22Rv1 (cell line): ENCODE results near the gene UGT1A9.
"Not testable (repeated sequence)": the region's sequence is repeated elsewhere in the genome, so short reads cannot be mapped to it uniquely, and the experiment has no call there.

Experiments used
- H3K27ac ChIP-seq: fragments of 450-650 bp; 2 replicates; pipeline ENCODE4 v1.5.1; 2017
- ZFX ChIP-seq: fragments of 450-650 bp; IDR thresholded peaks from 2 replicates; pipeline ENCODE4 v1.6.1; 2017; ENCODE audit warnings: antibody characterized with exemption, borderline replicate concordance
- TF ChIP-seq, protein P1 (sequence below): fragments of 450-650 bp; IDR thresholded peaks from 2 replicates; pipeline ENCODE4 v1.5.1; 2017; ENCODE audit warnings: mild to moderate bottlenecking

Gene UGT1A9

DNA sequence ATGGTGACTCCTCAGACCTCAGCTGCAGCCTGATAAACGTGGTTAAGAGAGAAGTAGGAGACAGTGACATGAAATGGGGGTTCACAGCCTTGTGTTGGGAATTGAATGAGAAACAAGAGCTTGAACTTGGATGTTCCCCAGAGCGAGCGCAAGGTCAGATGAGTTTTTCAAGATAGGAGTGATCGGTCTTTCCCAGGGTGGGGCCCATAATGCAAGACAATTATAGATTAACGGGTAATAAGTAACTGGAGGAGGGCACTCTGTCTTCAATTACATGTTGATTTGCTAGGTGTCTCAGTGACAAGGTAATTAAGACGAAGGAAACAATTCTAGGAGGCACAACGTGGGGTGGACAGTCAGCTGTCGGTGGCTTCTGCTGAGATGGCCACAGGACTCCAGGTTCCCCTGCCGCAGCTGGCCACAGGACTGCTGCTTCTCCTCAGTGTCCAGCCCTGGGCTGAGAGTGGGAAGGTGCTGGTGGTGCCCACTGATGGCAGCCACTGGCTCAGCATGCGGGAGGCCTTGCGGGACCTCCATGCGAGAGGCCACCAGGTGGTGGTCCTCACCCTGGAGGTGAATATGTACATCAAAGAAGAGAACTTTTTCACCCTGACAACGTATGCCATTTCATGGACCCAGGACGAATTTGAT lies 41.0 kb downstream of the UGT1A9 start, which contains the start of gene UGT1A5:
TSS of gene UGT1A5 (plus strand) at position 297 of the 651 bp plus-strand sequence. CDS start at position 382, 85 bp downstream.
- TF ChIP-seq, protein P1, sequence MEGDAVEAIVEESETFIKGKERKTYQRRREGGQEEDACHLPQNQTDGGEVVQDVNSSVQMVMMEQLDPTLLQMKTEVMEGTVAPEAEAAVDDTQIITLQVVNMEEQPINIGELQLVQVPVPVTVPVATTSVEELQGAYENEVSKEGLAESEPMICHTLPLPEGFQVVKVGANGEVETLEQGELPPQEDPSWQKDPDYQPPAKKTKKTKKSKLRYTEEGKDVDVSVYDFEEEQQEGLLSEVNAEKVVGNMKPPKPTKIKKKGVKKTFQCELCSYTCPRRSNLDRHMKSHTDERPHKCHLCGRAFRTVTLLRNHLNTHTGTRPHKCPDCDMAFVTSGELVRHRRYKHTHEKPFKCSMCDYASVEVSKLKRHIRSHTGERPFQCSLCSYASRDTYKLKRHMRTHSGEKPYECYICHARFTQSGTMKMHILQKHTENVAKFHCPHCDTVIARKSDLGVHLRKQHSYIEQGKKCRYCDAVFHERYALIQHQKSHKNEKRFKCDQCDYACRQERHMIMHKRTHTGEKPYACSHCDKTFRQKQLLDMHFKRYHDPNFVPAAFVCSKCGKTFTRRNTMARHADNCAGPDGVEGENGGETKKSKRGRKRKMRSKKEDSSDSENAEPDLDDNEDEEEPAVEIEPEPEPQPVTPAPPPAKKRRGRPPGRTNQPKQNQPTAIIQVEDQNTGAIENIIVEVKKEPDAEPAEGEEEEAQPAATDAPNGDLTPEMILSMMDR, result no peak
- no peak for TF ChIP-seq ZFX
- H3K27ac ChIP-seq, result no peak within 1 kb of the TSS

DNA sequence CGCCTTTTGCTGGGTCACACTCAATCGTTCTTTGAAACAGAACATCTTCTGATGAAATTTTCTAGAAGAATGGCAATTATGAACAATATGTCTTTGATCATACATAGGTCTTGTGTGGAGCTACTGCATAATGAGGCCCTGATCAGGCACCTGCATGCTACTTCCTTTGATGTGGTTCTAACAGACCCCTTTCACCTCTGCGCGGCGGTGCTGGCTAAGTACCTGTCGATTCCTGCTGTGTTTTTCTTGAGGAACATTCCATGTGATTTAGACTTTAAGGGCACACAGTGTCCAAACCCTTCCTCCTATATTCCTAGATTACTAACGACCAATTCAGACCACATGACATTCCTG lies 41.5 kb downstream of the UGT1A9 start:
- no peak overlapping the region for H3K27ac ChIP-seq
- TF ChIP-seq, protein P1, result no peak
- no peak for TF ChIP-seq ZFX

DNA sequence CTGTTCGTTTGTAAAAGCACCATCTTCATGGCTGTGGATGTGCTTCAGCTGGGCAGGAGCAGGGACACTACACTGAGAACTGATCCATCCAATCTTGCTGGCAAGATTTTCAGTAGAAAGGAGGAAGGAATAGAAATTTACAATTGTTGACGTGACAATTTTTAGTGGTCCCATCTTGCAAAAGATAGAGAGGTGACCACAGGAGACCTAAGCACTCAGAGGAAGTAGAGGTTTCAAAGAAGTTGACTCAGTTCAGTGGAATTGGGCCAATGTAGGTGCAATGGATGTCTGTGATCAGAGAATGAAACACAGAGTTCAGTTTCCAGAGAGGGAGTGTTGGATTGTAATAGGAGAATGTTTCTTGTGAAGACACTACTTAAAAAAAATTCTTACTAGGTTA lies 42.4 kb downstream of the UGT1A9 start:
- no peak overlapping the region for H3K27ac ChIP-seq
- TF ChIP-seq ZFX, result no peak
- TF ChIP-seq, protein P1, result no peak

DNA sequence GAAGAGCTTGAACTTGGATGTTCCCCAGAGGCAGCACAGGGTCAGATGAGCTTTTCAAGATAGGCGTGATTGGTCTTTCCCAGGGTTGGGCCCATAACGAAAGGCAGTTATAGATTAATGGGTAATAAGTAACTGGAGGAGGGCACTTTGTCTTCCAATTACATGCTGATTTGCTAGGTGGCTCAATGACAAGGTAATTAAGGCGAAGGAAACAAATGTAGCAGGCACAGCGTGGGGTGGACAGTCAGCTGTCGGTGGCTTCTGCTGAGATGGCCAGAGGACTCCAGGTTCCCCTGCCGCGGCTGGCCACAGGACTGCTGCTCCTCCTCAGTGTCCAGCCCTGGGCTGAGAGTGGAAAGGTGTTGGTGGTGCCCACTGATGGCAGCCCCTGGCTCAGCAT lies 46.9 kb downstream of the UGT1A9 start, which contains the start of gene UGT1A4:
TSS of gene UGT1A4 (plus strand) at position 185 of the 400 bp plus-strand sequence. CDS start at position 270, 85 bp downstream.
- no peak for TF ChIP-seq ZFX
- TF ChIP-seq, protein P1, result no peak
- no peak within 1 kb of the TSS for H3K27ac ChIP-seq

DNA sequence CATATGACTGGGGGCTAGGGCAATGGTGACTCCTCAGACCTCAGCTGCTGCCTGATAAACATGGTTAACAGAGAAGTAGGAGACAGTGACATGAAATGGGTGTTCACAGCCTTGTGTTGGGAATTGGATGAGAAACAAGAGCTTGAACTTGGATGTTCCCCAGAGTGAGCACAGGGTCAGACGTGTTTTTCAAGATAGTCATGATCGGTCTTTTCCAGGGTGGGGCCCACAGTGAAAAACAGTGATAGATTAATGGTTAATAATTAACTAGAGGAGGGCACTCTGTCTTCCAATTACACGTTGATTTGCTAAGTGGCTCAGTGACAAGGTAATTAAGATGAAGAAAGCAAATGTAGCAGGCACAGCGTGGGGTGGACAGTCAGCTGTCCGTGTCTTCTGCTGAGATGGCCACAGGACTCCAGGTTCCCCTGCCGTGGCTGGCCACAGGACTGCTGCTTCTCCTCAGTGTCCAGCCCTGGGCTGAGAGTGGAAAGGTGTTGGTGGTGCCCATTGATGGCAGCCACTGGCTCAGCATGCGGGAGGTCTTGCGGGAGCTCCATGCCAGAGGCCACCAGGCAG lies 57.1 kb downstream of the UGT1A9 start, which contains the start of gene UGT1A3:
TSS of gene UGT1A3 (plus strand) at position 320 of the 579 bp plus-strand sequence. CDS start at position 405, 85 bp downstream.
- TF ChIP-seq, protein P1, result no peak
- no peak for TF ChIP-seq ZFX

DNA sequence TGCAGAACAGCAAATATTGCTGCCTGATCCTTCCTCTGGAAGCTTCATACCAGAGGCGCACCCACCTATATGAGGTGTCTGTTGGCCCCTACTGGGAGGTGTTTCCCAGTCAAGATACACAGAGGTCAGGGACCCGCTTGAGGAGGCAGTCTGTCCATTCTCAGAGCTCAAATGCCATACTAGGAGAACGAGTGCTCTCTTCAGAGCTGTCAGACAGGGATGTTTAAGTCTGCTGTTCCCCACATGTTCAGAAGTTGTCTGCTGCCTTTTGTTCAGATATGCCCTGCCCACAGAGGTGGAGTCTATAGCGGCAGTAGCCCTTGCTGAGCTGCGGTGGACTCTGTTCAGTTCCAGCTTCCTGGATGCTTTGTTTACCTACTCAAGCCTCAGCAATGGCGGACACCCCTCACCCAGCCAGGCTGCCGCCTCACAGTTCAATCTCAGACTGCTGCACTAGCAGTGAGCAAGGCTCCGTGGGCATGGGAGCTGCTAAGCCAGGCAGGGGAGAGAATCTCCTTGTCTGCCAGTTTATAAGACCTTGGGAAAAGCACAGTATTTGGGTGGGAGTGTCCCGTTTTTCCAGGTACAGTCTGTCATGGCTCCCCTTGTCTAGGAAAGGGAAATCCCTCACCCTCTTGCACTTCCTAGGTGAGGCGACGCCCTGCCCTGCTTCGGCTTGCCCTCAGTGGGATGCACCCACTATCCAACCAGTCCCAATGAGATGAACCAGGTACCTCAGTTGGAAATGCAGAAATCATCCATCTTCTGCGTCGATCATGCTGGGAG lies 65.4 kb downstream of the UGT1A9 start:
- H3K27ac ChIP-seq, result not testable (repeated sequence)

More for the DNA sequence above, 57.1 kb downstream of the UGT1A9 start, which contains the start of gene UGT1A3:
- H3K27ac ChIP-seq, result peak within 1 kb of the TSS; percentile 53

DNA sequence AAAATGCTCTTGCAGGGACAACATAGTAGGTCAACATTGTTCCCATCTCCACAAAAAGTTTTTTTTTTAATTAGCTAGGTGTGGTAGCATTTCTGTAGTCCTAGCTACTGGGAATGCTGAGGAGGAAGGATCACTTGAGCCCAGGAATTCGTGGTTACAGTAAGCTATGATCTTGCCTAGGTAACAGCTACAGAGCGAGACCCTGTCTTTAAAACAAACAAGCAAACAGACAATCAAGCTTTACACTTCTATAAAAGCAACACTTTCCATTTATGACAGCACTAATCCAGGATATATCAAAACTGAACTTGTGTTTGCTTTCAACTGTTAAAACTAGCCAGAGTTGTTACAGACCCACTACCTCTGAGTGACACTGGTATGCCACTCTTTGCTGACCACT lies 69.2 kb downstream of the UGT1A9 start:
- H3K27ac ChIP-seq, result peak overlapping the region; percentile 77
- TF ChIP-seq ZFX, result no peak
- TF ChIP-seq, protein P1, result no peak
